Measurements from ENCODE around the gene UNC80.

Gene UNC80

GRCh38 chr2:209988010-209988409, 216.4 kb downstream of the UNC80 start:
- no peak for TF ChIP-seq CTCF (IDR thresholded peaks at IDR 0.05; ENCODE audit: borderline replicate concordance, insufficient read depth, low read depth, low read length)
- H3K4me3 ChIP-seq (ENCODE audit: low read depth, low read length) = no peak overlapping the region

DNA sequence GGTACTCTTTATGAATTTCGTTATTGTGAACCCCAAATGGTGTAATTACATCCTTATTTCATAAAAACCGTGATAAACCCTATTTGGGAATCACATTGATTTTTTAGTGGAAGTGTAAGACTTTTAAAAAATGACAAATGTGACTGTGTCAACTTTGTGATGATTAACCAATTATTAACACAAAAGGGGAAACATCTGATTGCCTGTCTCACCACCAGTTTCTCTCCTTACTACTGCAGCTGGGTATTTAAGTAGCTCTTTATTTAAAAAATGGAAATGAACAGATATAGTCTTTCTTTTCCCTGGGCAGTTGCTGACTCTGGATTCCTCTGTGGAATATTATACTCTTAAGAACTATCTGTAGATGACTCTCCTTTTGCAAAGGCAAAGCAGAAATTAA, 219.2 kb downstream of the UNC80 start:
- TF ChIP-seq CTCF (IDR thresholded peaks at IDR 0.05; ENCODE audit: borderline replicate concordance, insufficient read depth, low read depth, low read length) = no peak
- no peak overlapping the region for H3K4me3 ChIP-seq (ENCODE audit: low read depth, low read length)

DNA sequence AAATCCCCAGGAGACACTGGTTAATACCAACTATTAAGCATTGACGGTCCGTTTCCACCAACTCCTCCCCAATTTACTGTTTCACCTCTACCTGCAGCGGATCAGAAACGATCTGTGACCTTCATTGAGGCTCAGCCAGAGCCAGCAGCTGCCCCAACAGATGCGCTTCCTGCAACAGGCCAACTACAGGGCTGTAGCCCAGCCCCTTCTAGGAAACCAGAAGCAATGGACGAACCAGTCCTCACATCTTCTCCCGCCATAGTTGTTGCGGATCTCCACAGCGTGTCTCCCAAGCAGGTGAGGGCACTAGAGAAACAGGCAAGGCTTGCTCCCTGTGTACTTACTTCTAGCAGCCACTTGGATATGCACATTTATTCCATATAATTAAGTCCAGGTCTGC, 222.3 kb downstream of the UNC80 start:
- H3K4me3 ChIP-seq (ENCODE audit: low read depth, low read length) = no peak overlapping the region

DNA sequence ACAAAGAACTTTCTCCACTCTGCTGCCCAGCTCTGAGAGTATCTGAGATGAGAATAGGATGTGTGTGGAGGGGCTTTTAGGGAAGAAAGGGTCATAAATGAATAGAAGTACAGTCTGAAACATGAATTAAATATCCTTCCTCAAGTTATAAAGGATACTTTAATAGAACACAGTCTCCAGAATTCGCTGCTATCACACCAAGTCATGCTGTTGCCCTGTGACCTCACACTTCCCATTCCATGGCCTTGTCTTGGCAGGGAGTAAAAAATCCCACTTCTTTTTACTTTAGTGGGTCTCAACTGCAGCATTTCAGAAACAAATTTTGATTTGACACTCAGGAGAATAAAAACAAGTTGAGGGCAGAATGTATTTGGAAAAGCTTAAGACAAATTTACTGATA, 227.0 kb downstream of the UNC80 start:
- H3K4me3 ChIP-seq (ENCODE audit: low read depth, low read length) = no peak overlapping the region
- no peak for TF ChIP-seq CTCF (IDR thresholded peaks at IDR 0.05; ENCODE audit: borderline replicate concordance, insufficient read depth, low read depth, low read length)

More for the DNA sequence above, 222.3 kb downstream of the UNC80 start:
- no peak for TF ChIP-seq CTCF (IDR thresholded peaks at IDR 0.05; ENCODE audit: borderline replicate concordance, insufficient read depth, low read depth, low read length)

DNA sequence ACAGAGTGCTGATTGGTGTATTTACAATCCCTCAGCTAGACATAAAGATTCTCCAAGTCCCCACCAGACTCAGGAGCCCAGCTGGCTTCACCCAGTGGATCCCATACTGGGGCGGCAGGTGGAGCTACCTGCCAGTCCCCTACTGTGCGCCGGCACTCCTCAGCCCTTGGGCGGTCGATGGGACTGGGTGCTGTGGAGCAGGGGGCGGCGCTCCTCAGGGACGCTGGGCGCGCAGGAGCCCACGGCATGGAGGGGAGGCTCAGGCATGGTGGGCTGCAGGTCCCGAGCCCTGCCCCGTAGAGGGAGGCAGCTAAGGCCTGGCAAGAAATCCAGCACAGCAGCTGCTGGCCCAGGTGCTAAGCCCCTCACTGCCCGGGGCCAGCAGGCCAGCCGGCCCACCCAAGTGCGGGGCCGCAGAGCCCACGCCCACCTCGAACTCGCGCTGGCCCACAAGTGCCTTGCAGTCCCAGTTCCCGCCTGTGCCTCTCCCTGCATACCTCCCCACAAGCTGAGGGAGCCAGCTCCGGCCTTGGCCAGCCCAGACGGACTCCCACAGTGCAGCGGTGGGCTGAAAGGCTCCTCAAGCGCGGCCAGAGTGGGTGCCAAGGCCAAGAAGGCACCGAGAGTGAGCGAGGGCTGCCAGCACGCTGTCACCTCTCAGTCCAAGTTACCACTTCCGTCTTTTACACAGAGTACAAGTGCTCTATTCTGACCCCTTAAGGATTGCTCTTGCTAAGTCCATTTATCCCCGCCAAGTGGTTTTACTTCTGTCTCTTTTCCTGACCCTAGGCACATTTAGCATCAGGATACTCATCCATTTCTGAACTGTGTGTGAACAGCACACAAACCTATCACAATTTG, 229.1 kb downstream of the UNC80 start:
- H3K4me3 ChIP-seq (ENCODE audit: low read depth, low read length) = no peak overlapping the region
- no peak for TF ChIP-seq CTCF (IDR thresholded peaks at IDR 0.05; ENCODE audit: borderline replicate concordance, insufficient read depth, low read depth, low read length)

DNA sequence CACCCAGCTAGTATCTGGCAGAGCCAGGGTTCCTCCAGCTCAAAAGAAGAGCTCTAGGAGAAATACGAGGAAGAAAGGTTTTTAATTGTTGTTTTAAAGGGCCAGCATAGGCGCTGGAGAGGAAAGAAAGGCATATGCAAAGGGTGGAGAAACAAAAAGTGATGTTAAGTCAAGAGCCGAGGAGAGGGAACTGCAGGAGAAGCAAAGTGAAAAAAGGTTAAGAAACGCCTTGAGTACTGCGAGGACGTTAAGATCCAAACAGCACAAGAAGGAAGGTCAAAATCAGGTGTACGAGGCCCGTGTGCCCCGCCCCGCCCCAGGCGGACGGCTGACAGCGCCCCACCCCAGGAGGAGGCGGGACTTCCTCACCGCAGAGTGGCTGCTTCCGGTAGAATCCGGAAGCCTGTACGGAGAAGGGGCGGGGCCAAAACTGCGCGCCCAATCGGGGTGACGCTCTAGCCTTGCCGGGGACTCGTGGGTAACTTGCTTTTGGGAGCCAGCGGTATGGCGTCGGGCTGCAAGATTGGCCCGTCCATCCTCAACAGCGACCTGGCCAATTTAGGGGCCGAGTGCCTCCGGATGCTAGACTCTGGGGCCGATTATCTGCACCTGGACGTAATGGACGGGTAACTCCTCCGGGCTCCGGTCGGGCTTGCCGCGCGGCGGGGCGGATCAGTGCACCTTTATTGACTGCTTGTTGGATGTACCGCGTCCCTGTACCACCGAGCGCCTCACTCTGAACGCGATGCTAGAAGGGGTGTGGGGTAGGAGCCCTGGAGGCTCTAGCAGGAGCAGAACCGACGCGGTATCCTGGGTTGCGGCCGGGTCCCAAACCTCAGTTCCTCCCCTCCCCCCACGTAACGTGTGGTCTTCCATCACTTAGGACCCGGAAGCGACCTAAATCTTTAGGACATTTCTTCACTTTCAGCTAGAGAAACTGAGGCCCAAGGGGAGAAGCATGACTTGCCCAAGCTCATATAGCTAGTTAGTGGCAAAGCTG, 230.8 kb downstream of the UNC80 start, which contains the start of gene RPE:
Gene RPE, plus strand, starts transcription at position 481 of the 1,000 bp plus-strand sequence. Its CDS starts 24 bp downstream, at position 505.
- H3K4me3 ChIP-seq (ENCODE audit: low read depth, low read length) = peak within 1 kb of the TSS; percentile 69
- TF ChIP-seq CTCF (IDR thresholded peaks at IDR 0.05; ENCODE audit: borderline replicate concordance, insufficient read depth, low read depth, low read length) = no peak

Data from GM12875 (cell line).